PFSK-1 (cell line): ENCODE measurements around the gene FOCAD.

Source experiments
- FOXP2 ChIP-seq: optimal IDR thresholded peaks from 2 replicates; pipeline ENCODE3; 2011; ENCODE audit warnings: borderline replicate concordance, control low read depth, inconsistent platforms; ENCODE audit not compliant: insufficient read depth; ENCODE audit errors: extremely low read length, extremely low read depth
- POLR2AphosphoS5 ChIP-seq: IDR thresholded peaks from 2 replicates; pipeline ENCODE4 v1.6.1; 2012; ENCODE audit warnings: low read depth, mild to moderate bottlenecking, control low read depth, low read length, moderate library complexity
- REST ChIP-seq, 2 experiments: IDR thresholded peaks; 2 replicates each; pipeline versions ENCODE4 v1.6.1 to v1.8.0; 2011 to 2012; ENCODE audit warnings: low read depth in 2 of 2, low read length in 2 of 2, control low read depth in 1 of 2, inconsistent platforms in 1 of 2, mild to moderate bottlenecking in 1 of 2, moderate library complexity in 1 of 2; ENCODE audit not compliant: insufficient read depth in 1 of 2
- SIN3A ChIP-seq: IDR thresholded peaks from 2 replicates; pipeline ENCODE4 v1.6.1; 2012; ENCODE audit warnings: mild to moderate bottlenecking, low read length, moderate library complexity, borderline replicate concordance; ENCODE audit not compliant: insufficient read depth
- TAF1 ChIP-seq: IDR thresholded peaks from 2 replicates; pipeline ENCODE4 v1.6.1; 2012; ENCODE audit warnings: low read length, control low read depth, borderline replicate concordance; ENCODE audit not compliant: insufficient read depth

GRCh38 chr9:20925256-20926045 lies 241.4 kb downstream of the FOCAD start:
- TF ChIP-seq POLR2AphosphoS5: no peak
- no peak for TF ChIP-seq SIN3A
- TF ChIP-seq TAF1: no peak
- no peak for TF ChIP-seq REST (IDR thresholded peaks at IDR 0.05; ENCODE audit: insufficient read depth in 1 of 2, low read depth in 2 of 2, low read length in 2 of 2)
- TF ChIP-seq FOXP2: no peak
